ENCODE data around the gene INSIG1.

GRCh38 chr7:155259866-155260497 is 37.7 kb upstream of the INSIG1 start:
- TF ChIP-seq CTCF (IDR thresholded peaks at IDR 0.05) = no peak
- TF ChIP-seq POLR2AphosphoS5 (IDR thresholded peaks at IDR 0.05; ENCODE audit: low read depth, low read length) = no peak
